Osteocyte (in vitro differentiated cells): ENCODE measurements around the gene ASXL1. TPM values are rescaled to one million over a fixed set of nuclear protein-coding genes. Genes with fewer than 3 reads are reported as not detected.
"Not testable (repeated sequence)": the region's sequence is repeated elsewhere in the genome, so short reads cannot be mapped to it uniquely, and the experiment has no call there.

ENCODE experiments used
- DNase-seq: peaks from one replicate; pipeline ENCODE4 v3.0.0; 2021; ENCODE audit warnings: mixed read lengths; ENCODE audit not compliant: unreplicated experiment; ENCODE audit errors: extremely low spot score
- H3K27ac Mint-ChIP-seq: one replicate; pipeline ENCODE4 v1.8.0; 2021; ENCODE audit warnings: mild to moderate bottlenecking, mixed read lengths; ENCODE audit not compliant: unreplicated experiment
- H3K27me3 Mint-ChIP-seq: one replicate; pipeline ENCODE4 v1.8.0; 2021; ENCODE audit warnings: mixed read lengths; ENCODE audit not compliant: unreplicated experiment
- H3K36me3 Mint-ChIP-seq: one replicate; pipeline ENCODE4 v1.8.0; 2021; ENCODE audit warnings: mixed read lengths; ENCODE audit not compliant: unreplicated experiment
- H3K4me1 Mint-ChIP-seq: one replicate; pipeline ENCODE4 v1.8.0; 2021; ENCODE audit warnings: mixed read lengths; ENCODE audit not compliant: unreplicated experiment
- H3K4me3 Mint-ChIP-seq: one replicate; pipeline ENCODE4 v1.8.0; 2021; ENCODE audit warnings: mild to moderate bottlenecking, moderate library complexity, mixed read lengths; ENCODE audit not compliant: unreplicated experiment
- H3K9me3 Mint-ChIP-seq: one replicate; pipeline ENCODE4 v1.8.0; 2021; ENCODE audit warnings: mixed read lengths; ENCODE audit not compliant: unreplicated experiment
- CTCF ChIP-seq: fragments of 200-600 bp; sonication (generic); IDR thresholded peaks from 2 replicates; pipeline ENCODE4 v1.5.0; 2021; ENCODE audit warnings: antibody characterized with exemption, mild to moderate bottlenecking, moderate library complexity
- total RNA-seq: library from RNA; stranded (reverse); gene quantifications from 2 replicates; pipeline ENCODE4 v1.2.1, GENCODE V29; 2021

The ASXL1 gene
- total RNA-seq, 1 donor from 2014 or later = 76.8 TPM

- Mint-ChIP-seq H3K9me3 (no peaks in the 10 kb centered on the region), H3K27me3 (no peaks in the 10 kb centered on the region), H3K36me3 (no peaks in the 10 kb centered on the region), H3K4me3 (no peak overlapping the region), H3K27ac (peak overlapping the region; percentile 67), H3K4me1 (peaks cover 39% of the 10 kb centered on the region)
- TF ChIP-seq CTCF = no peak
- DNase-seq = no peak
These were observed 3.3 kb upstream of the ASXL1 start for GRCh38 chr20:32354592-32355416.

GRCh38 chr20:32355417-32355841 lies 2.7 kb upstream of the ASXL1 start:
- H3K36me3 Mint-ChIP-seq = no peaks in the 10 kb centered on the region
- H3K4me1 Mint-ChIP-seq = peaks cover 46% of the 10 kb centered on the region

GRCh38 chr20:32355907-32356621 lies 2.1 kb upstream of the ASXL1 start:
- H3K9me3 Mint-ChIP-seq, H3K27me3 Mint-ChIP-seq, DNase-seq, H3K36me3 Mint-ChIP-seq, H3K4me3 Mint-ChIP-seq: not testable (repeated sequence)
- peak overlapping the region; percentile 67 for H3K27ac Mint-ChIP-seq
- peaks cover 51% of the 10 kb centered on the region for H3K4me1 Mint-ChIP-seq

More at GRCh38 chr20:32355417-32355841, 2.7 kb upstream of the ASXL1 start:
- TF ChIP-seq CTCF = no peak
- no peaks in the 10 kb centered on the region for H3K27me3 Mint-ChIP-seq
- peak overlapping the region; percentile 67 for H3K27ac Mint-ChIP-seq
- no peaks in the 10 kb centered on the region for H3K9me3 Mint-ChIP-seq
- DNase-seq = no peak
- no peak overlapping the region for H3K4me3 Mint-ChIP-seq

- no peak for DNase-seq
- Mint-ChIP-seq H3K27ac (peak overlapping the region; percentile 99), H3K36me3 (no peaks in the 10 kb centered on the region), H3K27me3 (no peaks in the 10 kb centered on the region), H3K4me1 (peaks cover 56% of the 10 kb centered on the region), H3K9me3 (no peaks in the 10 kb centered on the region), H3K4me3 (peak overlapping the region; percentile 96)
- TF ChIP-seq CTCF = no peak
These were observed 1.3 kb upstream of the ASXL1 start for GRCh38 chr20:32356622-32357374.

- Mint-ChIP-seq H3K27me3 (no peaks in the 10 kb centered on the region), H3K36me3 (no peaks in the 10 kb centered on the region), H3K9me3 (no peaks in the 10 kb centered on the region), H3K27ac (peak overlapping the region; percentile 99), H3K4me1 (peaks cover 61% of the 10 kb centered on the region), H3K4me3 (peak overlapping the region; percentile 96)
- DNase-seq = no peak
- TF ChIP-seq CTCF = no peak
These were observed 709 bp upstream of the ASXL1 start for GRCh38 chr20:32357375-32357868.
